H1 (cell line): ENCODE measurements around the gene BFSP2. TPM values are rescaled to one million over a fixed set of nuclear protein-coding genes. Genes with fewer than 3 reads are reported as not detected.

ENCODE experiments used
- CTCF ChIA-PET: fragments of 300-600 bp; sonication (Branson Sonifier 250); formaldehyde crosslinking; loops from one replicate; lab custom pipeline; 2021; ENCODE audit not compliant: partially characterized antibody; lab: Charles Lee
- POLR2A ChIA-PET: fragments of 300-600 bp; sonication (Branson Sonifier 250); formaldehyde crosslinking; loops from one replicate; lab custom pipeline; 2021; ENCODE audit warnings: inconsistent platforms; ENCODE audit not compliant: partially characterized antibody; lab: Charles Lee
- DNase-seq, 2 experiments: peaks; one replicate each; pipeline versions ENCODE4 v3.0.0 to v3.0.0-alpha.2; 2010 to 2022; ENCODE audit warnings: low spot score in 2 of 2, low read depth in 1 of 2, mixed read lengths in 1 of 2
- FAIRE-seq: peaks from 2 replicates; lab custom pipeline; 2011; peaks lifted over from hg19 to GRCh38; lab: Jason Lieb, UNC
- H2AFZ ChIP-seq: 2 replicates; pipeline ENCODE4 v1.8.1; 2012; ENCODE audit warnings: low read length, inconsistent platforms
- H2AK5ac ChIP-seq: 2 replicates; pipeline ENCODE4 v1.6.1; 2013; ENCODE audit warnings: low read depth, low read length
- H2BK120ac ChIP-seq: replicated peaks from 2 replicates; pipeline ENCODE3; 2013; ENCODE audit warnings: low read depth, low read length, inconsistent platforms
- H2BK12ac ChIP-seq: 2 replicates; pipeline ENCODE4 v1.6.1; 2013; ENCODE audit warnings: low read depth, low read length
- H2BK15ac ChIP-seq: 2 replicates; pipeline ENCODE4 v1.6.1; 2013; ENCODE audit warnings: low read length
- H2BK20ac ChIP-seq: 2 replicates; pipeline ENCODE4 v1.6.1; 2013; ENCODE audit warnings: low read length
- H2BK5ac ChIP-seq: 2 replicates; pipeline ENCODE4 v1.6.1; 2013; ENCODE audit warnings: low read depth, low read length
- H3K14ac ChIP-seq: 2 replicates; pipeline ENCODE4 v1.6.1; 2013; ENCODE audit warnings: inconsistent platforms; ENCODE audit not compliant: insufficient read length
- H3K18ac ChIP-seq: 2 replicates; pipeline ENCODE4 v1.6.1; 2013; ENCODE audit warnings: low read length; ENCODE audit errors: extremely low read depth
- H3K23ac ChIP-seq: 2 replicates; pipeline ENCODE4 v1.6.1; 2013; ENCODE audit warnings: inconsistent platforms; ENCODE audit not compliant: insufficient read length
- H3K23me2 ChIP-seq: 2 replicates; pipeline ENCODE4 v1.6.1; 2013; ENCODE audit warnings: low read depth, low read length
- H3K27ac ChIP-seq: 2 replicates; pipeline ENCODE4 v1.6.1; 2011; ENCODE audit warnings: low read depth, low read length, inconsistent platforms
- H3K27me3 ChIP-seq, 4 experiments: replicated peaks in 1 of 4; 1 replicate in 1 of 4; 2 replicates in 3 of 4; pipeline versions ENCODE4 v1.6.1 to v1.8.1; 2011 to 2013; ENCODE audit warnings: low read length in 3 of 4, mild to moderate bottlenecking in 3 of 4, inconsistent platforms in 2 of 4, mixed read lengths in 2 of 4, moderate library complexity in 1 of 4; ENCODE audit not compliant: control insufficient read depth in 3 of 4, insufficient read depth in 3 of 4; ENCODE audit errors: extremely low read depth in 1 of 4
- H3K36me3 ChIP-seq, 4 experiments: 2 replicates each; pipeline versions ENCODE4 v1.6.1 to v1.8.1; 2011 to 2013; ENCODE audit warnings: mild to moderate bottlenecking in 4 of 4, low read length in 3 of 4, moderate library complexity in 2 of 4, control low read depth in 1 of 4, inconsistent platforms in 1 of 4; ENCODE audit not compliant: insufficient read depth in 4 of 4, control insufficient read depth in 2 of 4
- H3K4ac ChIP-seq: replicated peaks from 2 replicates; pipeline ENCODE3; 2013; ENCODE audit warnings: low read length, low read depth, mixed read lengths, inconsistent platforms; ENCODE audit not compliant: insufficient read length
- H3K4me1 ChIP-seq, 4 experiments: replicated peaks in 1 of 4; 1 replicate in 1 of 4; 2 replicates in 3 of 4; pipeline versions ENCODE4 v1.6.1 to v1.8.1; 2011 to 2013; ENCODE audit warnings: low read length in 3 of 4, inconsistent platforms in 2 of 4, mixed read lengths in 1 of 4; ENCODE audit not compliant: insufficient read depth in 4 of 4, control insufficient read depth in 3 of 4
- H3K4me2 ChIP-seq, 2 experiments: 2 replicates each; pipeline versions ENCODE4 v1.6.1 to v1.8.1; 2011 to 2013; ENCODE audit warnings: low read depth in 2 of 2, low read length in 2 of 2, control low read depth in 1 of 2, inconsistent platforms in 1 of 2, mild to moderate bottlenecking in 1 of 2; ENCODE audit not compliant: insufficient read depth in 1 of 2
- H3K4me3 ChIP-seq, 4 experiments: fragments of 200-600, 300-600 bp in 1 of 4; sonication (generic), shearing (Covaris generic), sonication (Bioruptor Twin) in 1 of 4; 2 replicates each; pipeline versions ENCODE4 v1.5.1 to v1.8.1; 2011 to 2016; ENCODE audit warnings: low read length in 4 of 4, low read depth in 3 of 4, control low read depth in 2 of 4, inconsistent platforms in 2 of 4, mild to moderate bottlenecking in 2 of 4, mixed read lengths in 1 of 4, moderate library complexity in 1 of 4; ENCODE audit not compliant: insufficient read depth in 2 of 4; ENCODE audit errors: extremely low read depth in 1 of 4
- H3K56ac ChIP-seq: replicated peaks from 2 replicates; pipeline ENCODE3; 2013; ENCODE audit warnings: low read depth, mild to moderate bottlenecking, mixed read lengths, low read length, inconsistent platforms; ENCODE audit not compliant: insufficient read length
- H3K79me1 ChIP-seq: 2 replicates; pipeline ENCODE4 v1.6.1; 2013; ENCODE audit warnings: low read depth, low read length, control low read depth
- H3K79me2 ChIP-seq, 2 experiments: 2 replicates each; pipeline versions ENCODE4 v1.6.1 to v1.8.1; 2012 to 2013; ENCODE audit warnings: low read length in 2 of 2, mild to moderate bottlenecking in 2 of 2, inconsistent platforms in 1 of 2; ENCODE audit not compliant: insufficient read depth in 2 of 2, control insufficient read depth in 1 of 2
- H3K9ac ChIP-seq, 4 experiments: replicated peaks in 1 of 4; 1 replicate in 1 of 4; 2 replicates in 3 of 4; pipeline versions ENCODE4 v1.6.1 to v1.8.1; 2011 to 2013; ENCODE audit warnings: low read depth in 3 of 4, low read length in 3 of 4, control low read depth in 2 of 4, mild to moderate bottlenecking in 2 of 4, moderate library complexity in 2 of 4, inconsistent platforms in 1 of 4; ENCODE audit errors: extremely low read depth in 1 of 4
- H3K9me3 ChIP-seq, 2 experiments: 2 replicates each; pipeline versions ENCODE4 v1.6.1 to v1.8.1; 2012 to 2013; ENCODE audit warnings: mild to moderate bottlenecking in 2 of 2, moderate library complexity in 2 of 2, control low read depth in 1 of 2, inconsistent platforms in 1 of 2, low read depth in 1 of 2, low read length in 1 of 2, mixed read lengths in 1 of 2; ENCODE audit not compliant: insufficient read depth in 2 of 2
- H4K20me1 ChIP-seq, 2 experiments: replicated peaks in 1 of 2; 2 replicates each; pipeline versions ENCODE3 to v1.8.1; 2011 to 2013; ENCODE audit warnings: inconsistent platforms in 2 of 2, low read length in 2 of 2, mild to moderate bottlenecking in 1 of 2; ENCODE audit not compliant: insufficient read depth in 2 of 2, control insufficient read depth in 1 of 2
- H4K5ac ChIP-seq: 2 replicates; pipeline ENCODE4 v1.6.1; 2013; ENCODE audit warnings: low read length, low read depth, mixed read lengths, inconsistent platforms; ENCODE audit not compliant: insufficient read length
- H4K8ac ChIP-seq: 2 replicates; pipeline ENCODE4 v1.8.0; 2013; ENCODE audit warnings: mild to moderate bottlenecking, moderate library complexity, low read length, inconsistent platforms; ENCODE audit not compliant: insufficient read depth; ENCODE audit errors: extremely low read depth
- H4K91ac ChIP-seq: replicated peaks from 2 replicates; pipeline ENCODE3; 2013; ENCODE audit warnings: low read length, mixed read lengths, inconsistent platforms; ENCODE audit not compliant: insufficient read length
- EP300 ChIP-seq, 2 experiments: IDR thresholded peaks; 1 replicate in 1 of 2; 2 replicates in 1 of 2; pipeline ENCODE4 v1.6.1; 2011 to 2012; ENCODE audit warnings: low read depth in 2 of 2, low read length in 2 of 2, mild to moderate bottlenecking in 2 of 2, borderline replicate concordance in 1 of 2, inconsistent platforms in 1 of 2, moderate library complexity in 1 of 2
- FOSL1 ChIP-seq: IDR thresholded peaks from 2 replicates; pipeline ENCODE4 v1.6.1; 2011; ENCODE audit warnings: mild to moderate bottlenecking, low read depth, low read length, moderate library complexity; ENCODE audit not compliant: insufficient read depth
- SIN3A ChIP-seq, 2 experiments: IDR thresholded peaks in 1 of 2; conservative IDR thresholded peaks in 1 of 2; 2 replicates each; pipeline ENCODE4 v1.6.1; 2011 to 2012; ENCODE audit warnings: low read length in 2 of 2, improper control_type of control experiment in 1 of 2, low read depth in 1 of 2, mild to moderate bottlenecking in 1 of 2
- TAF1 ChIP-seq: IDR thresholded peaks from 2 replicates; pipeline ENCODE4 v1.6.1; 2011; ENCODE audit warnings: mild to moderate bottlenecking, low read depth, low read length
- WGBS, 2 experiments: shearing (Covaris generic) in 1 of 2; methylation state at CpG; one replicate each; pipeline versions ENCODE4 v1.1.6 to v1.1.7; 2013 to 2015; ENCODE audit warnings: low lambda C conversion rate in 2 of 2, mixed read lengths in 2 of 2, inconsistent platforms in 1 of 2, low coverage in 1 of 2, missing lambda C conversion rate in 1 of 2; ENCODE audit not compliant: insufficient replicate concordance in 2 of 2, insufficient coverage in 1 of 2, insufficient read length in 1 of 2; ENCODE audit errors: extremely low coverage in 1 of 2, missing lambda C conversion rate in 1 of 2; 5-methylcytosine and 5-hydroxymethylcytosine counted together
- polyA plus RNA-seq, 7 experiments: library from polyadenylated mRNA; depleted of rRNA in 3 of 7; stranded (reverse) in 5 of 7; unstranded in 2 of 7; fragments of >200 nt in 5 of 7; fragments of 200-250 nt in 2 of 7; gene quantifications; 1 replicate in 5 of 7; 2 replicates in 1 of 7; 4 replicates in 1 of 7; pipeline versions ENCODE4 v1.2.1 to v1.2.3, GENCODE V29; 2011 to 2013; ENCODE audit warnings: missing spikeins in 2 of 7, mixed read lengths in 2 of 7
- total RNA-seq: library from RNA; stranded (reverse); fragmentation: NEBNext Ultra II Directional; extraction: Animal tissue kit (Norgen Biotek cat#: 25700); gene quantifications from 2 replicates; pipeline ENCODE4 v1.2.1, GENCODE V29; 2021
- TF ChIP-seq, protein P1 (sequence below): IDR thresholded peaks from 2 replicates; pipeline ENCODE4 v1.6.1; 2012; ENCODE audit warnings: inconsistent platforms

BFSP2 gene
- total and polyA plus RNA-seq, 2 of the 8 experiments (the other 6 are each of a cell fraction or from before 2014, with no cell fraction given): not detected

GRCh38 chr3:133440652-133441051, 40.8 kb downstream of the BFSP2 start:
- no peaks in the 10 kb centered on the region for H4K20me1 ChIP-seq
- H2BK120ac ChIP-seq: no peak overlapping the region
- ChIA-PET CTCF (no interaction called here), POLR2A (interaction anchor here (1.6 kb wide), 1 partner anchor 13 kb away, joined by 3 read pairs; no protein-coding TSS in a partner anchor)
- H4K91ac ChIP-seq: no peak overlapping the region
- no peak overlapping the region for H2BK20ac ChIP-seq
- DNase-seq (no peak), FAIRE-seq (no peak)
- no peak overlapping the region for H3K27ac ChIP-seq
- H4K5ac ChIP-seq: no peak overlapping the region
- no peak overlapping the region for H3K4me3 ChIP-seq
- H3K4ac ChIP-seq: no peak overlapping the region
- 90% methylated on average over 2 of the region's 2 CpGs; no CpG with 5 or more reads in 1 of the 2 experiments for WGBS, 2 experiments
- no peak overlapping the region for H2AFZ ChIP-seq
- no peak overlapping the region for H3K56ac ChIP-seq
- no peak overlapping the region for H3K14ac ChIP-seq
- no peak overlapping the region for H2BK12ac ChIP-seq
- no peak overlapping the region for H3K4me2 ChIP-seq
- H3K23ac ChIP-seq: no peak overlapping the region
- no peaks in the 10 kb centered on the region for H3K79me1 ChIP-seq
- H3K4me1 ChIP-seq: no peaks in the 10 kb centered on the region
- no peak overlapping the region for H2AK5ac ChIP-seq
- H4K8ac ChIP-seq: no peak overlapping the region
- H3K9ac ChIP-seq: no peak overlapping the region
- H2BK5ac ChIP-seq: no peak overlapping the region
- no peaks in the 10 kb centered on the region for H3K79me2 ChIP-seq
- no peaks in the 10 kb centered on the region for H3K27me3 ChIP-seq
- no peaks in the 10 kb centered on the region for H3K9me3 ChIP-seq
- no peak overlapping the region for H2BK15ac ChIP-seq
- H3K18ac ChIP-seq: no peak overlapping the region
- H3K23me2 ChIP-seq: no peaks in the 10 kb centered on the region
- no peaks in the 10 kb centered on the region for H3K36me3 ChIP-seq
- TF ChIP-seq EP300 (IDR thresholded peaks at IDR 0.05; ENCODE audit: borderline replicate concordance in 1 of 2, low read depth in 2 of 2, low read length in 2 of 2) (no peak), FOSL1 (no peak), TAF1 (no peak), SIN3A (conservative IDR thresholded peaks at IDR 0.05 in 1 of 2, IDR thresholded peaks at IDR 0.05 in 1 of 2; ENCODE audit: low read depth in 1 of 2, low read length in 2 of 2) (no peak)
- TF ChIP-seq, protein P1, sequence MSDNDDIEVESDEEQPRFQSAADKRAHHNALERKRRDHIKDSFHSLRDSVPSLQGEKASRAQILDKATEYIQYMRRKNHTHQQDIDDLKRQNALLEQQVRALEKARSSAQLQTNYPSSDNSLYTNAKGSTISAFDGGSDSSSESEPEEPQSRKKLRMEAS: no peak
